Activated CD8-positive, alpha-beta memory T cell treated with anti-CD3 and anti-CD28 coated beads for 48 hours (primary cell): Measurements from ENCODE around the gene FLRT1.

Experiments used
- DNase-seq, 3 experiments: peaks; one replicate each; pipeline ENCODE4 v3.0.0-alpha.2; 2020; ENCODE audit warnings: low read depth in 2 of 3, low spot score in 2 of 3

FLRT1 gene

DNA sequence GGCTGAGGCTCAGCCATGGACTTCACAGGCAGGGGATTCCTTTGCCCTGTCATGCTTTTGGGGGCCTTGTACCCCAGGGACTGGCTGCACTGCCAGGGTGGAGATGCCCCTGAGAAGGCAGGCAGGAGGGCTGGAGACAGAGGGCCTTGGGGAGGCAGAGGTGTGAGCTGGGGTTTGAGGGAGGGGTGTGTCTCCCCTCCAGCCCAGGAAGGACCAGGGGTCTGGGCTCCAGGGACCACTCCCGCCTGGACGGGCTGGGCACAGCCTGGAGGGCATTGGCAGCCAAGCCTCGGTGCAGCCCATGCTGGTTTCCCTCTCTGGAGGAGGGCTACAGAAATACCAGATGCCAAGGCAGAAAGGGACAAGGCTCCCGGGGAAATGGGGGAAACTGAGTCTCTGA is 30.0 kb upstream of the FLRT1 start:
- no peak for DNase-seq

DNA sequence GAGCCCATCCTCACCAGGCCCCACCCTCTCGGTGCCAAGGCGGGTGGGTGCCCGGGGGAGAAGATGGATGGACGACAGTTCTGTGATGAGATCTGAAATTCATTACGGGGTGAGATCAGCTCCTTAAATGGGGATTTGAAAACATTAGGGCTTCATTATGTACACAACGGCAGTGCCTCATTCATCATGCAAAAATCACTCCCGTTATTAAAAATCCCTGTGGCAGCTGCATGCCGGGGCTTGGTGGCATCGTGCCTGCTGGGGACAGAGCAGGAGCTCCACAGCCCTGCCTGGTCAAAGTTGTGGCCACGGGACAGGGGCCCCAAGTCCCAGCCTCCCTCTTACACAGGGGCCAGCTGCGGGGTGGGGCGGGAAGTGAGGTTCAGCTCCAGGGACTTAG is 29.3 kb upstream of the FLRT1 start:
- DNase-seq, result no peak

DNA sequence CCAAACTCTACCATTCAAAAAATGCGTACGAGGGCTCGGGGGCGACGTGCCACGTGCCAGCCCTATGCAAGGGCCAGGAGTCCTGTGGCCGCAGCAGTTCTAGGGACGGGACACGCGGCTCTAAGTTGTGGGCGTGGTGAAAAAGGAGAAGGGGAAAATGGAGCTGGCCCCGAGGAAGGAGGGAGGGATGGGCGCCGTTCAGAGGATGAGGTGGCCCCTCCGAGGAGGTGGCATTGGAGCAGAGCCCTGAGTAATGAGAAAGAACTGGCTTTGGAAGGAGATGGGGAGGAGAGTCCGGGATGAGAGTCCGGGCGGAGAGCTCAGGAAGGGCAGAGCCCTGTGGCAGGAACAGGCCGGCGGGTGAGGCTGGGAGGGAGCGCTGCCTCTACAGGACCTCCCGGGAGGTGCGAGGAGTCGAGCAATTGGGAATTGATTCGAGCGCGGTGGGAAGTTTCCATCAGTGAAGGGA is 28.5 kb upstream of the FLRT1 start:
- DNase-seq, result no peak

DNA sequence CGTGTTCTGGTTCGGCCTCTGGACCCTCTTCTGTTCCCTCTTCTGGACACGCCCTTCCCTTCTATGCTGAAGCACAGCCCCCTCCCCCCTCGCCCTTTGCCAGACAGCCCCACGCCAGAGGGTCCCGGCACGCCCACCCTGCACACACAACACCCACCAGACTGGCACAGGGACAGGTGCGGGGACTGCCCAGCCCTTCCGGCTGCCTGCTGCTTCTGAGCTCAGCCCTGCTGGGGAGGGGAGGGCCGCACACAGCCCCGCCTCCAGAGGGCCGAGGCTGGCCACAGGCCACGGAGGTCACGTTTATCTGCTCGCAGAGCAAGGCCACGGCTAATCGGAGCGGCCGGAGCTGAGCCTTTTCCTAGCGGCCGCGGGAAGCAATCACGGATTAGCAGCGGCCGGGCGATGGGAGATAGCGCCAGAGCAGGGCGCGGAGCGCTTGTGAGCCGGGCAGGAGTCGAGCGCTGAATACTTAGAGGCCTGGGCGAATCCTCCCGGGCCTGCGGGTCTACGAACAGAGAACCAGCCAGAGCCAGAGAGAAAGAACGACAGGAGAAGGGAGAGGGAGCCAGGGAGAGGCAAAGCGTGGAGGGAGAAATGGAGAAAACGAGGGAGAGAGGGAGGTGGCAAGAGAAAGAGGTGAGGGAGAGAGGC is 28.0 kb upstream of the FLRT1 start:
- no peak for DNase-seq

DNA sequence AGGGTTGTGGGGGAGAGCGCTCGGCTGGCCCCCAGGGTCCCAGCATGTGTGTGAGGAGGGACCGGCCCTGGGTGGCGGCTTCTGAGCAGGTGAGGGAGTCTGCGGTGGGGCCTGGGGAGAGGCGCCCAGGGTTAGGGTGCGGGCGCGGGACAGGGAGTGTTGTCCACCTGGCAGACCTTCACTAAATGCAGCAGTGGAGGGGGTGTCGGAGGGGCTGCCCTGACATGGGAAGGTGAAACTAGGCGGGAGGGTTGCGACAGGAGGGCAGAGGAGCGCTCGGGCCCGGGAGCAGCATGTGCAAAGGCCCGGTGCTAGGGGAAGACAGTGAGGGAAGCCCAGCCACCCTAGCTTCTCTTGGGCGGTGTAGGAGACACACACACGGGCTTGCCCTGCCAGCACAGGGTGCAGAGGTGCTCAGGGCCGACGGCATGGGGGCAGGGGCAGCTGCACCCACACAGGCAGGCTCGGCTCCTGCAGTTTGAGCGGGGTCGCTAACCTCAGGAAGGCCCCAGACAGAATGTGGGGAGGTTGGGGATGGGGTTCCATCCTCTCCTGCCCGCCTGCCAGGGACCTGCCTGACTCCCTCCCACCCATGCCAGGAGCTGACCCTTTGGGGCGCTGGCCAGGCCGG is 27.3 kb upstream of the FLRT1 start:
- no peak for DNase-seq

DNA sequence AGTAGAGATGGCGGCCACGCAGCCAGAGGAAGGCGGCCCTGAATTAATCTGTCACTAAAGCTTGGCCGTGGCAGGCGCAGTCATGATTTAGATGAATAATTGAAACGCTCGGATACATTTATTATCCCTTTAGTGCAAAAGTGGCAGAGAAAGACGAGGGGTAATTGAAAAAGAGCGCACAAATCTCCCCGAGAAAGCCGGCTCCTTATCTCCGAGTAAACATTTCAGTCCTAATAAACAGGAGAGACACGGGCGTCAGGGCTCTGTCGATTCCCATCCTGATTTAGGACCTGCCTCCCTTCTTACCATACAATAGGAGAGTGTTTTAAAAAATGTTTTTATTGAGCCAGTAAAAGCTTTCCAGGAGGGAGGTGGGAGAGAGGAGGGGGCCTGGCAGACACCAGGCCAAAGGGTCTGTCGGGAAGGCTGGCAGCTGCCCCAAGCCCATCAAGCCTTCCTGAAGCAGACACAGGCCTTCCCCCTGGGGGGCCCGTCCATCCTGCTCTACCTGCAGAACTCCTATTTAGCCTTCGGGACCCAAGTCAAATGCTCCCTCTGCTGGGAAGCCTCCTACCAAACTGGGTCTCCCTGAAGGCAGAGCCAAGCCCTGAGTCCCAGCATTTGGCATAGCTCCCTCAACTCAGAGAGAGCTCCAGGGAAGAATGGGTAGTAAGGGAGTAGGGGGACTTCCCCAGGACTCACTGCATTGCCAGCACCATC is 26.7 kb upstream of the FLRT1 start:
- DNase-seq, result no peak

DNA sequence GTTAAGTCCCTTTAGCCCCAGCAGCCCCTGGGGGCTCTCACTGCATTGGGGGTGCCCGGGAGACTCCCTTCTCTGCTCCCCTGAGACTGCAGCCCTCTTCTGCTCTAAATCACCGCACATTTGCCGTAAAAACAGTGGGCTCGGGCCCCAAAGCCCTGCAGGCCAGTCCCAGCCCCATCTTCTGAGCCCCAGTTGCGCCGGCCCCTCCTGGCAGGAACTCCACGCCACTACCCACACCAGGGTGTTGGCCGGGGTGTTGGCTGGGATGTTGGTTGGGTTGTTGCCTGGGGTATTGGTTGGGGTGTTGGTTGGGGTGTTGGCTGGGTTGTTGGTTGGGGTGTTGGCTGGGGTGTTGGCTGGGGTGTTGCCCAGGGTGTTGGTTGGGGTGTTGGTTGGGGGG is 26.0 kb upstream of the FLRT1 start:
- no peak for DNase-seq

DNA sequence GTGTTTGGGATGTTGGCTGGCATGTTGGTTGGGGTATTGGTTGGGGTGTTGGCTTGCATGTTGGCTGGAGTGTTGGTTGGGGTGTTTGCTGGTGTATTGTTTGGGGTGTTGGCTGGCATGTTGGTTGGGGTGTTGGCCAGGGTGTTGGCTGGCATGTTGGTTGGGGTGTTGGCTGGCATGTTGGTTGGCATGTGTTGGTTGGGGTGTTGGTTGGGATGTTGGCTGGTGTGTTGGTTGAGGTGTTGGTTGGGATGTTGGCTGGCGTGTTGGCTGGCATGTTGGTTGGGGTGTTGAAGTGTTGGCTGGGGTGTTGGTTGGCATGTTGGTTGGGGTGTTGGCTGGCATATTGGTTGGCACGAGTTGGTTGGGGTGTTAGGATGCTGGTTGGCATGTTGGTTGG is 24.9 kb upstream of the FLRT1 start:
- no peak for DNase-seq

- no peak for DNase-seq
Observed at GRCh38 chr11:64011371-64011770, 24.4 kb upstream of the FLRT1 start.

DNA sequence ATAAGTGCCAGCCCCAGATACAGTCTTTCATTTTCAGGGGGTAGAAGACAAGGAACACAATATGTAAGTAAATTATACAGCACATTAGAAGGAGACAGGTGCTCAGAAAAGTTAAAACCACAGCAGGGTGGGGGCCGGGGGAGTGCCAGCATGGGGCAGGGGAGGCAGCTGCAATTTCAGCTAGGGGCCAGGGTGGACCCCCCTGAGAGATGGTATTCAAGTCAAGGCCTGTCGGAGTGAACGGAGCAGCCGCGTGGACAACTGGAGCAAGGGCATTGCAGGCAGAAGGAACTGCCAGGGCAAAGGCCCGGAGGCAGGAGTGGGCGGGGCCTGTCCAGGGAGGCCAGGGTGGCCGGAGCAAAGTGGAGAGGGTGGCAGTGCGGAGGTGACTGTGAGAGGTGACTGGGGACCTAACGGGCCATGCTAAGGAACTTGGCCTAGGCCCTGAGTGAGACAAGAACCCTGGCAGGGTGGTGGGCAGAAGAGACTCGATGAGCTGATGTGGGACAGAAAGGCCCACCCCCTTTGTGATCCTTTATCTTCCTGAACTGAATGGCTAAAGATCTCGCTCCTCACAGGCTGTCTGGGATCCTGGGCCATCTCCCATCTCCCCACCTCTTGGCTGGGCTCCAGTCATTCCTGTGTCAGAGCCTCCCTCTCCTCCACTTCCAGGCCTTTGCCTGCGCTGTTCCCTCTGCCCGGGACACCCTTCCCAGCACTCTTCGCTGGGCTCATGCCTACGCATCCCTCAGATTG is 22.4 kb upstream of the FLRT1 start:
- no peak for DNase-seq

DNA sequence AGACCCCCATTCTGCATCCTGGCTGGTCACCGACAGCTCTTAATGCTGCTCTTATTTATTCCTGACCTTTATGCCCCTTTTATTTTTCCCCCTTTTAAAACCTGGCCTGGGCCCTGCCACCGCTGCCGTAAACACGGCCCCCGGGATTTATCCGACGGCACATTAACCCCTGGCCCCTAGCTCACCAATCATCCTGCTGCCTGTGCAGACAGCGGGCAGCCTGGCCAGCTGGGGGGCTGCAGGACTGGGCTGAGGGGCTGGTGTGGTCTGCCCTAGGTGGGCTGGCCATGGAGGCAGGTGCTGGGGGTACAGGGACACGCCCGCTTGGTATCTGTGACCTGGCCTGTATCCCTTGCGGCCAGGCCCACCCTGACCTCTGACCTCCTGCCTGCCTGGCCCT is 21.4 kb upstream of the FLRT1 start:
- DNase-seq, result no peak

GRCh38 chr11:64015510-64015909 is 20.2 kb upstream of the FLRT1 start:
- DNase-seq, result no peak

- no peak for DNase-seq
Observed at GRCh38 chr11:64015935-64016845, 19.5 kb upstream of the FLRT1 start.

DNA sequence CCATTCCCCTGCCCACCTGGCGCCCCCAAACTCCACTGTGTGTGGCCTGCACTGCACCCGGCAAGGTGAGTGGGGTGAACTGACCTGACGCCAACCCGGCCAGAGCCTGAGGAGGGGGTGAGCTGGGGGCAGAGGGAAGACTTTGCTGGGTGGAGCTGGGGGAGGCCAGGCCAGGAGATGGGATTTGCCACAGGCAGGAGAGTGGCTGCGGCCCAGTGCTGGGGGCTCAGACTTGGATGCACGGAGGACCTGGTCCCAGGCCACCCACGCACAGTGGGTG is 17.8 kb upstream of the FLRT1 start:
- no peak for DNase-seq

DNA sequence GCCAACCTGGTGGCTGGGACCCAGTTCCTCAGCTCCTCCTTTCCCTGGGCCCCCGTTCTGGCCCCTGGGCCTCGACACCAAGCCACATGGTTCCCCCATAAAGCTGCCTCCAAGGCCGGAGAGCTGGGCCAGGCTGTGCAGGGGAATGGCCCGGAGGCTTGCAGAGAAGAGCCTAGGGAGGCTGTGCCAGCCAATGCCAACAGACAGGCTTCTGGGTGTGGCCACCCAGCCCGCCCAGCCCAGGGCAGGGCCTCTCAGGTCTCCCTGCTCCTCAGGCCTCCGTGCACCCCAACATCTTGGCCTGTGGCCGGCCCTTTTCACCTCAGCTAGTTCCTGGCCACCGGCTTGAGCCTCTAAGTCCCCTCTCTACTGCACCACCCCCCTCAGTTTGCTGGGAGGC is 17.4 kb upstream of the FLRT1 start:
- no peak for DNase-seq

DNA sequence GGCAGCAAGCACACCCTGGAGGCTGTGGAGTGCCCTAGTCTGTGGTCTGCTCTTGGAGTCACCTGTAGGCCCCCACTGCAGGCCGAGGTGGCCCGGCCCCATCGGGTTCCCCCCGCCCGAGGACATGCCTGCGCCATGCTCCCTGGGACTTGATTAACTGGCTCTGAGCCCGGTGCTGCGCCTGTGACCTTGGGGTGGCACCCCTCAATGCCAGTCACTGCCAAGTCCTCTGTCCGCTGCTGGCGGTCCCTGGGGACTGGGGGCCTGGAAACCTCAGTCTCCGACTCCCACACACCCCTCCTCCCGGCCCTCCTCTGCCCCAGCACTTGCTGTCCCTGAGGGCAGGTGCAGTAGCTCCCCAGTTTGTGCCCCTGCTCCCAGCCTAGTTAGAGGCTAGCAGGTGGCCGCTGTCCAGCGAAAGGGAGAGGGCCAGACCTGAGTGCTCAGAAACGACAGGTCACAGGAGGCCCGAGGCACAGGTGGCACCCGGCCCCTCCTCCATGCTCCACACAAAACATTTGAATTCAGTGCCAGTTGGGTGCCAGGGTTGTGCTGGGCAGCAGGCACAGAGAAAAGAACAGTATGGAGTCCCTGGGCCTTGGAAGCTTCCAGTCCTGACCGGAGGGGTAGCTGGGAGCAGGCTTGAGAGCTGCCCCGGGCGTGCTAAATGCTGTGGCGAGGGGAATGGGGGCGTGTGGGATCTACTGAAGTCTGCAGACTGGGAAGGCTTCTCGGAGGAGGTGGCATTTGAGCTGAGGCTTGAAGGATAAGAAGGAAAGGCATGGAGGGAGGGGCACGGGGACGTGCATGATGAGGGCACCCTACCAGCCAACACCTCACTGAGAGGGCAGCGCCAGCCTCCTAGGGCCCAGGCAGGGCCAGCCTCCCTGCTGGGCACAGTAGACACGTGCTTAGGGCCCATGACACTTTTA is 16.4 kb upstream of the FLRT1 start:
- DNase-seq, result no peak

- DNase-seq, result no peak
Observed at GRCh38 chr11:64020976-64021756, 14.6 kb upstream of the FLRT1 start.

GRCh38 chr11:64021757-64022093 is 14.0 kb upstream of the FLRT1 start:
- DNase-seq, result no peak

- DNase-seq, result no peak
Observed at GRCh38 chr11:64022125-64022784, 13.5 kb upstream of the FLRT1 start.
